IPS-18c (cell line): ENCODE results near the gene SLC35F6.

Experiments
- H3K4me3 ChIP-seq: 2 replicates; pipeline ENCODE4 v1.7.0; 2013; ENCODE audit warnings: low read depth, mild to moderate bottlenecking, low read length, moderate library complexity; ENCODE audit not compliant: insufficient read depth
- H3K9me3 ChIP-seq: one replicate; pipeline ENCODE4 v1.6.1; 2013; ENCODE audit warnings: mild to moderate bottlenecking, low read length, moderate library complexity; ENCODE audit not compliant: control insufficient read depth, insufficient read depth

Gene SLC35F6

DNA sequence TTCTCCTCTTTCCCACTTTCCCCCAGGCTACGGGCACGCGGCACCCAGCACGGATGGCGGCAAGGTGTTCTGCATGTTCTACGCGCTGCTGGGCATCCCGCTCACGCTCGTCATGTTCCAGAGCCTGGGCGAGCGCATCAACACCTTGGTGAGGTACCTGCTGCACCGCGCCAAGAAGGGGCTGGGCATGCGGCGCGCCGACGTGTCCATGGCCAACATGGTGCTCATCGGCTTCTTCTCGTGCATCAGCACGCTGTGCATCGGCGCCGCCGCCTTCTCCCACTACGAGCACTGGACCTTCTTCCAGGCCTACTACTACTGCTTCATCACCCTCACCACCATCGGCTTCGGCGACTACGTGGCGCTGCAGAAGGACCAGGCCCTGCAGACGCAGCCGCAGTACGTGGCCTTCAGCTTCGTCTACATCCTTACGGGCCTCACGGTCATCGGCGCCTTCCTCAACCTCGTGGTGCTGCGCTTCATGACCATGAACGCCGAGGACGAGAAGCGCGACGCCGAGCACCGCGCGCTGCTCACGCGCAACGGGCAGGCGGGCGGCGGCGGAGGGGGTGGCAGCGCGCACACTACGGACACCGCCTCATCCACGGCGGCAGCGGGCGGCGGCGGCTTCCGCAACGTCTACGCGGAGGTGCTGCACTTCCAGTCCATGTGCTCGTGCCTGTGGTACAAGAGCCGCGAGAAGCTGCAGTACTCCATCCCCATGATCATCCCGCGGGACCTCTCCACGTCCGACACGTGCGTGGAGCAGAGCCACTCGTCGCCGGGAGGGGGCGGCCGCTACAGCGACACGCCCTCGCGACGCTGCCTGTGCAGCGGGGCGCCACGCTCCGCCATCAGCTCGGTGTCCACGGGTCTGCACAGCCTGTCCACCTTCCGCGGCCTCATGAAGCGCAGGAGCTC lies 36.2 kb upstream of the SLC35F6 start:
- no peaks in the 10 kb centered on the region for H3K9me3 ChIP-seq
- no peak overlapping the region for H3K4me3 ChIP-seq

DNA sequence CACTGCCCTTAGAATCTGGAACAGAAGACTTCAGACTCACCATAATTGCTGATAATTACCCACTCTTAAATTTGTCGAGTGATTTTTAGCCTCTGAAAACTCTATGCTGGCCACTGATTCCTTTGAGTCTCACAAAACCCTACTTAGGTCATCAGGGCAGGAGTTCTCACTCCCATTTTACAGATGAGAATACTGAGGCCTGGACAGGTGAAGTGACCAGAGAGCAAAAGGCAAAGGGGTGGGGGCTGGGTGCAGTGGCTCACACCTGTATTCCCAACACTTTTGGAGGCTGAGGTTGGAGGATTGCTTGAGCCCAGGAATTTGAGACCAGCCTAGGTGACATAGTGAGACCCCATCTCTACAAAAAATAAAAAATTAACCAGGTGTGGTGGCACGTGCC lies 34.8 kb upstream of the SLC35F6 start:
- Histone ChIP-seq H3K9me3 (no peaks in the 10 kb centered on the region), H3K4me3 (no peak overlapping the region)

DNA sequence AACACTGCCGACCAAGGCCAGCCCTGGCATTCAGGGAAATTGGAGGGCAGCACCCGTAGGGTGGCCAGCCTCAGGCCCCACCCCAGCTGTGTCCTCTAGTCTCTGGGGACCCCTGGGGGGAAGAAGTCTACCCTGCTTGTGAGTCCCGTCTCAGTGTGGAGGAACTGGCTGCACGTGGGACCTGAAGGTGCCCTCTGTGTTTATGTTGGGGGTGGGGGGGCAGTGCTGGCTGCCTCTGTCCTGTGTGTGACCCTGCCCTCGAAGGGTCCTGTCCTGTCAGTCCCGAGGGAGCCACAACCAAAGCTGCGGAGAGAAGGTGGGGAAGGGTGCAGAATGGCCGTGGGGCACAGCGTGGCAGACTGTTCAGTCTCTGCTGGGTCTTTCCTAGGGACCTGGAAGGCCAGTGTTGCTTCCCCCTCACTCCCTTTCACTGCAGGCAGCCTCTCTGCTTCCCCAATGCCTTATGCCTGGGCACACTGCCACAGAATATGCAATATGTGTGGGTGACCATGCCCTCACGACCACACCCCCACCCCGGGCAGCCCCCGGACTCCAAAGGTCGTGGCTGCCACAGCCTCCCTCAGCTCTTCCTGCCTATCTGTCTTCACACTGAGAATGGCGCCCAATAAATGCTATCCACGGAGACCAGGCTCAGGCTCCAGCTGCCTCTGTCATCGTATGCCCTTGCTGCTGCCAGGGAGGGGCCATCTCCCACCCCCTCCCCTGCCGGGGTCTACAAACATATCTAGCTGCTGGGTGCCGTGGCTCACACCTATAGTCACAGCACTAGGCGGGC lies 33.3 kb upstream of the SLC35F6 start:
- H3K9me3 ChIP-seq, result no peaks in the 10 kb centered on the region

GRCh38 chr2:26731714-26732113 lies 32.4 kb upstream of the SLC35F6 start:
- Histone ChIP-seq H3K9me3 (no peaks in the 10 kb centered on the region), H3K4me3 (no peak overlapping the region)

More for the DNA sequence above, 33.3 kb upstream of the SLC35F6 start:
- no peak overlapping the region for H3K4me3 ChIP-seq

- H3K4me3 ChIP-seq, result no peak overlapping the region
- H3K9me3 ChIP-seq, result no peaks in the 10 kb centered on the region
Observed at GRCh38 chr2:26732446-26732845, 31.6 kb upstream of the SLC35F6 start.

GRCh38 chr2:26733413-26733812 lies 30.7 kb upstream of the SLC35F6 start:
- H3K4me3 ChIP-seq, result no peak overlapping the region
- H3K9me3 ChIP-seq, result no peaks in the 10 kb centered on the region

DNA sequence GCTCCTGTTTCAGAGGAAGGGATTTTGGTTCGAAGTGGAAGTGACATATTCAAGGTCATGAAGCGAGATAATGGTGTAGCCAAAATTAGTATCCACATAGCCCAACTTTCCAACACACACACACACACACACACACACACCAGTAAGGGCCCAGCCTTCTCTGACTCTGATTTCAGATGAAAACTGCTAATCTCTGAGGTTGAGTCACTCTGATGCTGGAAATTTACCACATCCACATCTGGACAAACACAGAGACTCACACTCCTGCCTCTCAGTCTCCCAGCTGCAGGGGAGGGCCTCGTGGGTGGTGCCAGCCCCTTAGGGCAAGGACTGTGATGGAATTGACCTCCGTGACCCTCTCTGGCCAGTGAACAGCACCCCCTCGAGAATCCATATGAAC lies 29.0 kb upstream of the SLC35F6 start:
- no peak overlapping the region for H3K4me3 ChIP-seq
- H3K9me3 ChIP-seq, result no peaks in the 10 kb centered on the region

GRCh38 chr2:26735883-26736588 lies 28.0 kb upstream of the SLC35F6 start:
- H3K9me3 ChIP-seq, result no peaks in the 10 kb centered on the region
- no peak overlapping the region for H3K4me3 ChIP-seq

DNA sequence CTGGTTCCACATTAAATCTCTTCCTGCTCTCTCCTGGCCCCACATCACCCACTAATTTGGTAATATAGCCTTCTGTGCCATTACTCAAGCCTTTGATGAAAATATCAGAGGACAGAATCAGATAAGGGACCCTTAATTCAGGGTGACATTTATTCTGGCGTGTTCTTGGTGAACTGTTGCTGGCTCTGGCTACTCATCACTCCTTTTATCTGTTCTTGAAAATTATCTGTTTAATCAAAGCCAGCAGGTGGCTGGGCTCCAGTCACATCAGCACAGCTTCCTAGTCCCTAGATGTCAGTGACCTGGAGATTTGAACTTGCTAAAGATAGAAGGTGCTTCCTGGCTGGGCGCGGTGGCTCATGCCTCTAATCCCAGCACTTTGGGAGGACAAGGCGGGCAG lies 26.9 kb upstream of the SLC35F6 start:
- Histone ChIP-seq H3K9me3 (no peaks in the 10 kb centered on the region), H3K4me3 (no peak overlapping the region)

DNA sequence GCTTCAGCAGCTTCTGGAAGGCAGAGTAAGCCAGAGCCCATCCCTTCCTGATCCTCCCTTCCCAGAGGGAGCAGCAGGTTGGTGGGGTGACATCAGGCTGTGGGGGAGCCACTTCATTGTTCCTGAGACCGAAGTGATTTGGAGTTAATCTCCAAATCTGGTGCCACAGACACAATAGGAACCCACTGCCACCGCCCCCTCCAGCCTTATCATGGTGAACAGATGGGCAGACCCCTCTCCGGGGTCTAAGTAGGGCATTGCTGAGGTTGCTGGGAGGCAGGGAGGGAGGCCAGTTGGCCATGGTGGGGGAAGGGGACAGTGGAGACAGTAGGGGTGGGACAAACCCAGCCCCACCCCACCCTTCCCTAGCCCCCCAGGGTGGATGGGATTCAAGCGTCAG lies 25.6 kb upstream of the SLC35F6 start:
- H3K4me3 ChIP-seq, result no peak overlapping the region
- H3K9me3 ChIP-seq, result no peaks in the 10 kb centered on the region

GRCh38 chr2:26739514-26739913 lies 24.6 kb upstream of the SLC35F6 start:
- Histone ChIP-seq H3K4me3 (no peak overlapping the region), H3K9me3 (no peaks in the 10 kb centered on the region)

DNA sequence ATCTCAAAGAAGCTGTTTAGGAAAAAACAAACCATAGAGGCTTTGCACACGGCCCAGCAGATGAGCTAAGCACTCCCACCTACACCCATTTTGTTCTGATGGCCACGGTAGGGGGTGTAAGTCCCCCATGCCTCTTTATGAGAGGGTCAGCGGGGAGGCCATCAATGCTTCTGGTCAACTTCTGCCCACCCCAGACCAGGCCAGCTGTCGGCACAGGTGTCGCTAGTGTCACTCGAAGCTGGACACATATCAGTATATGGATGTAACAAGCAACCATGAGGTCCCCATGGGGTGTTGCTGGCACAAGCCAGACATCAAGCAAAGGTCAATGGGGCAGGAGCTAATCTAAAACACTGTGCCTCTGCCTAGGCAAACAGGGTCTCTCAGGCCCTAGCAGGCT lies 23.7 kb upstream of the SLC35F6 start:
- no peak overlapping the region for H3K4me3 ChIP-seq
- H3K9me3 ChIP-seq, result no peaks in the 10 kb centered on the region

DNA sequence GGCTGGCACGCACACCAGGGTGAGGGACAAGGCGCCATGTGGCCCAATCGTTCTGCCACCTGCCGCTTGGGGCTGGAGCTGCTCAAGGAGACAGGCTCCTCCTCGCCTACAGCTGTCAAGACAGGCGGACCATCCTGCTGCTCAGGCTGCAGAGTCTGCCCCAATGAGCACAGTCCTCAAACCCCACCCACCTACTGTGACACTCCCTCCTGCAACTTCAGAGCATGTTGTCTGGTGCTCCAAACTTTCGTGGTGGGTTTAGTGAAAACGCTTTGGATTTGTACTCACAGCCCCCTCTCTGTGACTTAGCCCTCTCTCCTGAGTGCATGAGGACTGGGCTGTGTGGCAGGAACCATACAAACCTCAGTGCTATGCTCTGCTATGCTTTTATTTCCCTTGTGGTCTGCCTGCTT lies 23.2 kb upstream of the SLC35F6 start:
- Histone ChIP-seq H3K9me3 (no peaks in the 10 kb centered on the region), H3K4me3 (no peak overlapping the region)

DNA sequence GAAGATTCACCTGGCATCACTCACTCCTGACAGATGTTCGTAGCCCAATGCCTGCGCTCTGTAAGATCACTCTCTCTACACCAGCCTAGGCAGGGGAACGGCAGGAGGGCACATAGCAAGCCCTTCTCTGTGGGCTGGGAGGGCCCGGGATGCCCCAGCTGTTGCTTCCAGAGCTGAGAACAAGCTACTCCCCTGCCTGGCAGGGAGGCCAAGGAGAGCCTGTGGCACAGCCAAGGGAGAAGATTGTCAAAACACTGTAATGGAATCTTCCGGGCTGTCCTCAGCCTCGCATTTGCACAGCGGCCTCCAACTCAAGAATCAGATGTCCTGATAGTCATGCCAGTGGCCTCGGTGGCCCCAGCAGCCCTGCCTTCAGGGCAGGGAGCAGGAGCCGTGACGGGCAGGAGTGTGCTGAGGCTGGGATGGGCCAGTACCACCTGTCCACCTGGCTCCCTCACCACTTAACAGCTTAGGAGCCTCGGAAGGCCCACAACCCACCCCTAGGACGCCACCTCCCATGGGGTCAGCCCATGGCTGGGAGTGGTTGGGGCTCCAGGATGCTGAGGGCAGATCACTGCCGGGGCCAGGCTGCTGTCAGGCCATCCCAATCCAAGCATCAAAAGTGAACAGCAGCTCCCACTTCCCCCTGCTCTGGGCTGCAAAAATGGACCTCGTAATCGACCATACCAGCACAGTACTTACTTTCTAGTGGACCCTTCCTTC lies 21.9 kb upstream of the SLC35F6 start:
- H3K4me3 ChIP-seq, result no peak overlapping the region
- H3K9me3 ChIP-seq, result no peaks in the 10 kb centered on the region

GRCh38 chr2:26743852-26744251 lies 20.2 kb upstream of the SLC35F6 start:
- H3K4me3 ChIP-seq, result no peak overlapping the region

DNA sequence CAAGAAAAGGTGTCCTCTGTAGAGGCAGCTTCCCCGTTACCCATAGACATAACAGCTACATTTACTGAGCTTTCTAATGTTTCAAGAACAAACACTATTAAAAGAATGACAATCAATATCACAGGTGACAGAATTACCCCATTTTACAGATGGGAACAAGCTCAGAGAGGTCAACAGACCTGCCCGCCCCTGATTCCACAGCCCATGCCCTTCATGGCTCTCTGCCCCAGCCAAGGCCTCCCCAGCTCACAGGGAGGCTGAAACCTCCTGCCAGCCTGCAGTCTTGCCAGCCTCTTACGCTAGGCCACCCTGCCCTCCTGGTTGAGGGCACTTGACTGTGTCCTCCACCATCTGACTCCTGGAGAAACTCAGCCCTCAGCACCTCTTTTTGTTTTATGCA lies 19.1 kb upstream of the SLC35F6 start:
- H3K4me3 ChIP-seq, result no peak overlapping the region

More at GRCh38 chr2:26743852-26744251, 20.2 kb upstream of the SLC35F6 start:
- H3K9me3 ChIP-seq, result no peaks in the 10 kb centered on the region

More for the DNA sequence above, 19.1 kb upstream of the SLC35F6 start:
- H3K9me3 ChIP-seq, result no peaks in the 10 kb centered on the region
